Measurements from ENCODE around the gene CHL1.

DNA sequence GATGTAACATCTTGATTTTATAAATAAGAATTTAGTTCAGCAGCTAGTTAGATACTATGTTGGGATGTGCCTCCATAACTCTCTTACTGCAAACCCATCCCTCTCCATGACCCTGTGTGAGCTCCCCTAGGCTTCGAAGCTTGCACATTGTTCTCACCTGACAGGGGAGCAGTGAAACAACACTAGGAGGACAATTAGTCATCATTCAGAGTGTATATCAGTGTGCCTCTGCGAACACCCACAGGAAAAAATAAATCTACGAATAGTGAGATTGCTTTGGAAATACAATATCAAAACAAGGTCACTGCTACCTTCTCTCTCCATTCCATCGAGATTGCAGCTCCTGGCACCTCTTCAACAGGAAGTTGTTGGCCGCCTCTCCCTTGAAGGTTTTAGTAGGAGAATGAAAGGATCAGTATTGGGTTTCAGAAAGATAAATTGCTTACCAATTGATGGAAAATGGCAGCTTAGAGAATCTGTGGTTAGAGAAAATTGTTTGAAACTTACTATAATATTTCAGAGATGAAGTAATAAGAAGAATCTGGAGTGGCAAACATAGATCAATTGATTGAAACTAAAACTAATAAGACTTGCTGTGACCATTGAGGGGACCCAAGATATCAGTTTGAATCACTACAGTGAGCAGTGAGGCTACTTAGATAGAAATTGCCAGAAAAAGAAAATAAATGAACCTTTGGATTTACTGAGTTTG, 103.2 kb downstream of the CHL1 start:
- TF ChIP-seq, protein P1, sequence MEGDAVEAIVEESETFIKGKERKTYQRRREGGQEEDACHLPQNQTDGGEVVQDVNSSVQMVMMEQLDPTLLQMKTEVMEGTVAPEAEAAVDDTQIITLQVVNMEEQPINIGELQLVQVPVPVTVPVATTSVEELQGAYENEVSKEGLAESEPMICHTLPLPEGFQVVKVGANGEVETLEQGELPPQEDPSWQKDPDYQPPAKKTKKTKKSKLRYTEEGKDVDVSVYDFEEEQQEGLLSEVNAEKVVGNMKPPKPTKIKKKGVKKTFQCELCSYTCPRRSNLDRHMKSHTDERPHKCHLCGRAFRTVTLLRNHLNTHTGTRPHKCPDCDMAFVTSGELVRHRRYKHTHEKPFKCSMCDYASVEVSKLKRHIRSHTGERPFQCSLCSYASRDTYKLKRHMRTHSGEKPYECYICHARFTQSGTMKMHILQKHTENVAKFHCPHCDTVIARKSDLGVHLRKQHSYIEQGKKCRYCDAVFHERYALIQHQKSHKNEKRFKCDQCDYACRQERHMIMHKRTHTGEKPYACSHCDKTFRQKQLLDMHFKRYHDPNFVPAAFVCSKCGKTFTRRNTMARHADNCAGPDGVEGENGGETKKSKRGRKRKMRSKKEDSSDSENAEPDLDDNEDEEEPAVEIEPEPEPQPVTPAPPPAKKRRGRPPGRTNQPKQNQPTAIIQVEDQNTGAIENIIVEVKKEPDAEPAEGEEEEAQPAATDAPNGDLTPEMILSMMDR (conservative IDR thresholded peaks at IDR 0.05): no peak
- TF ChIP-seq ZFX (IDR thresholded peaks at IDR 0.05): no peak

Data from C4-2B (cell line).